GM21529 (cell line): ENCODE results near the gene PARVA.

Source experiments
- ATAC-seq: cut with Tn5 transposase; IDR thresholded peaks from one replicate; pipeline ENCODE4 v1.9.1; 2021; ENCODE audit not compliant: unreplicated experiment

Gene PARVA

GRCh38 chr11:12403122-12403996, 26.0 kb downstream of the PARVA start:
- no peak for ATAC-seq

GRCh38 chr11:12403997-12404350, 26.6 kb downstream of the PARVA start:
- no peak for ATAC-seq

GRCh38 chr11:12404436-12404835, 27.1 kb downstream of the PARVA start:
- no peak for ATAC-seq

- no peak for ATAC-seq
Observed at GRCh38 chr11:12408156-12408770, 30.9 kb downstream of the PARVA start.

- ATAC-seq = no peak
Observed at GRCh38 chr11:12409621-12410005, 32.2 kb downstream of the PARVA start.

- no peak for ATAC-seq
Observed at GRCh38 chr11:12410006-12410728, 32.8 kb downstream of the PARVA start.

- ATAC-seq = no peak
Observed at GRCh38 chr11:12411393-12411792, 34.0 kb downstream of the PARVA start.

- no peak for ATAC-seq
Observed at GRCh38 chr11:12411806-12412727, 34.7 kb downstream of the PARVA start.

- no peak for ATAC-seq
Observed at GRCh38 chr11:12413141-12414052, 36.0 kb downstream of the PARVA start.

GRCh38 chr11:12414611-12415010, 37.2 kb downstream of the PARVA start:
- ATAC-seq = no peak

GRCh38 chr11:12415342-12415966, 38.1 kb downstream of the PARVA start:
- ATAC-seq = no peak

DNA sequence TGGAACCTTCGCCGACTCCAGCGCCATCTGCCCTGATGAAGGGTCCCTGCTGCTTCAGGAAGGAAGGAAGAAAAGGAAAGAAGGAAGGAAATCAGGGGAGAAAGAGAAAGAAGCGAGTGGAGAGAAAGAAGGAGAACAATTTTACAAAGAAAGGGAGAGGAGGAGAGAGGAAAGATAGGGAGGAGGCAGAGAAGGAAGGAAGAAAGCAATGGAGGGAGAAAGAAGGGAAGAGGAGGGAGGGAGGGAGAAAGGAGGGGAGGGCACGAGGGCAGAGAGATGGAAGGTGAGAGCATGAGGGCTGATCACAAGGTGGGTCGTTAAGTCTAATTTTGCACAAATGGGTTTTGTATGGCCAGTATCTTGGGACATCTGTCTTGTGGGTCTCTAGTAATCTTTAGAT, 39.2 kb downstream of the PARVA start:
- ATAC-seq = no peak

- ATAC-seq = no peak
Observed at GRCh38 chr11:12417691-12418611, 40.6 kb downstream of the PARVA start.

GRCh38 chr11:12420040-12420439, 42.7 kb downstream of the PARVA start:
- no peak for ATAC-seq

DNA sequence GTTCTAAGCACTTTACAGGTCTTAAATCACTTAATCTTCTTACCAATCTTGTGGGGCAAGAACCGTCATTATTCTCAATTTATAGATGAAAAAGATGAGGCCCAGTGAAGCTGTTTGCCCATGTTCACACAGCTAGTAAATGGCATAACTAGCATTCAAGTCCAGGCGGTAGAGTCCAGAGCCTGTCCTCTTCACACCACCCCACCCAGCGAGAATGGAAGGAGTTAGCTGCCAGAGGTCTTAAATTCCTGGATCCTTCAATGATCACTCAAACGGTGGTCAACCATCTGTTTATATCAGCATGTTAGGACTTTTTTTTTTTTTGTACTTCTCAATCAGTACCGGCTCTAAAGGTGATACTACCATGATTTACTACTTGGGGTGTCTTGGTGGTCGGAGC, 43.3 kb downstream of the PARVA start:
- ATAC-seq = no peak

GRCh38 chr11:12421386-12421785, 44.0 kb downstream of the PARVA start:
- no peak for ATAC-seq

DNA sequence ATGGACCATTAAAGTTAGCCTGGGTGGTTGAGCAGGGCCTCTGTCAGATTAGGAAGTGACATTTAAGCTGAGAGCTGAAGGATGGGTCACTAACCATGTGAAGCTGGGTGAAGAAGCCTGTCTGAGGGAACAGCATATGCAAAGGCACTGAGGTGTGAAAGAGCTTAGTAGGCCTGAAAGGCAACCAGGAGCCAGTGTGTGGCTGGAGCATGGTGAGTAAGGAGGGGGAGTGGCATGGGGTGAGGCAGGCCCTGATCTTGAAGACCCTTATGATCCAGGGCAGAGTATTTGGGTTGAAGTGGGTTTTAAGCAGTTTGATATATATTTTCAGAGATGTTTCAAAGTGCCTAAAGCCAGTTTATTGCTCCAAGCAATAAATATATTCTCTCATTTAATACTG, 48.8 kb downstream of the PARVA start:
- ATAC-seq = no peak

- no peak for ATAC-seq
Observed at GRCh38 chr11:12429155-12429554, 51.8 kb downstream of the PARVA start.
